Measurements from ENCODE around the gene ABLIM2.

Gene ABLIM2

GRCh38 chr4:8022767-8023695, 135.6 kb downstream of the ABLIM2 start:
- no peak for DNase-seq (ENCODE audit: low spot score)

- DNase-seq (ENCODE audit: low spot score) = no peak
These were observed 136.8 kb downstream of the ABLIM2 start for GRCh38 chr4:8021796-8022195.

GRCh38 chr4:8019396-8020365, 138.9 kb downstream of the ABLIM2 start:
- no peak for DNase-seq (ENCODE audit: low spot score)

GRCh38 chr4:8016527-8016926, 142.1 kb downstream of the ABLIM2 start:
- no peak for DNase-seq (ENCODE audit: low spot score)

DNA sequence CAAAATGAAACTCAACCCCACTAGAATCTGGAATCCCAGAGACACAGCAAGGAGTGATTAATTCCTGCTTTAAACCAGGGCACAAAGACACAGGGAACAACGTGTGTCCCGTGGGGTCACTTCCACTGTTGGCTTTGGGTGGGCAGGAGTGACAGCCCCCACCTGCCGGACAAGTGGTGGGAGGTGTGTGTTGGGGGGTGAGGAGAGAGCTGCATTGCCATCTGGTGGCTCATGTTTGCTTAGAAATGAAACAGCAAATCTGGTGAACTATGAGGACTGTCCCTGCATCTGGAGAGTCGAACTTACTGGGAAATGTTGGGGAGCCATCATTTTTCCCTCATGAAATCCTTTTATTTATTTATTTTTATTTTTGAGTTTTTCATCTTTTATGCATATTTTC, 143.1 kb downstream of the ABLIM2 start:
- DNase-seq (ENCODE audit: low spot score) = no peak

DNA sequence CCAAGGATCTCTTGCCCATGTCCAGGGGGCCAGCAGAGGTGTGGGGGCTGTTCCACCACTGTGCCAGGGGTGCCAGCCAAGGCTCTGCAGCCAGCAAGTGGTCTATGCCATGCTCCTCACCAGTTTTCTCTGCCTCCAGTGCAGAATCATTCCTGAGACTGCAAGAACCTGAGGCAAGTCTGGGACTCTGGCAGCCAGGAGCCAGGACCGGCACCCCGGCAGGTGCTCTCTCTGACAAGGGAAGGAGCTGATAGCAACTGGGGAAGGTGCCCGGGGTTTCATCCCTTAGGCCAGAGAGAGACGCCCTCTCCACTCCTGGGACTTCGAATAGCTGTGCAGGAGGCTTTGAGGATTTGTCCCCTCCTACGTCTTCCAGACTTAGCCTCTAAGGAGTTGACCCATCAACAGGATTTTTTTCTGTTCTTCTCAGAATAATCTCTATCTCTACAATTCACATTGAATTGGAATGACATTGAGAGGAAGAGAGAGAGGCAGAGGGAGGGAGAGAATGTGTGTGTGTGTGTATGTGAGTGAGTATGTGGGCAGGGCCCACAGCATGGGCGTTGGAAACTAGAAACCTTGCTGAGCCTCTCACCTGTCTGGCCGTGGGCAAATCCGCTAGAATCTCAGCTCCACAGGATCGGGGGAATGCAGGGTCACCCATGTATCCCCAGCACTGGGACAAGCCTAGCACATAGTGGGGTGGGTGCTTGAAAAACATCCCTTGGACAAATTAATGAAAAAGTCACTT, 144.5 kb downstream of the ABLIM2 start:
- no peak for DNase-seq (ENCODE audit: low spot score)

DNA sequence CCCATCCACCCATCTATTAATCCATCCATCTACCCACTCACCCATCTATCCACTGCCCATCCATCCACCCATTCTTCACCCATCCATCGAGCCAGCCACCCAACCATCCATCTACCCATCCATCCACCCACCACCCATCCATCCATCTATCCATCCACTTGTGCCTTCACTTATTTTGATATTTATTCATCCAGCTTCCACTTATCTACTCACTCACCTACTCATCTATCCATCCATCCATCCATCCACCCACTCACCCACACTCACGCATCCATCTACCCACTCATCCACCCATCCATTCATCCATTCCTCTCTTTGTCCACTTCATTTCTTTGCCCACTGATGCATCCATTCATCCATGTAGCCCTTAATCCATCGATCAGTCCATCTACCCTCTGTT, 146.1 kb downstream of the ABLIM2 start:
- DNase-seq (ENCODE audit: low spot score) = no peak

- no peak for DNase-seq (ENCODE audit: low spot score)
These were observed 148.0 kb downstream of the ABLIM2 start for GRCh38 chr4:8010618-8011017.

DNA sequence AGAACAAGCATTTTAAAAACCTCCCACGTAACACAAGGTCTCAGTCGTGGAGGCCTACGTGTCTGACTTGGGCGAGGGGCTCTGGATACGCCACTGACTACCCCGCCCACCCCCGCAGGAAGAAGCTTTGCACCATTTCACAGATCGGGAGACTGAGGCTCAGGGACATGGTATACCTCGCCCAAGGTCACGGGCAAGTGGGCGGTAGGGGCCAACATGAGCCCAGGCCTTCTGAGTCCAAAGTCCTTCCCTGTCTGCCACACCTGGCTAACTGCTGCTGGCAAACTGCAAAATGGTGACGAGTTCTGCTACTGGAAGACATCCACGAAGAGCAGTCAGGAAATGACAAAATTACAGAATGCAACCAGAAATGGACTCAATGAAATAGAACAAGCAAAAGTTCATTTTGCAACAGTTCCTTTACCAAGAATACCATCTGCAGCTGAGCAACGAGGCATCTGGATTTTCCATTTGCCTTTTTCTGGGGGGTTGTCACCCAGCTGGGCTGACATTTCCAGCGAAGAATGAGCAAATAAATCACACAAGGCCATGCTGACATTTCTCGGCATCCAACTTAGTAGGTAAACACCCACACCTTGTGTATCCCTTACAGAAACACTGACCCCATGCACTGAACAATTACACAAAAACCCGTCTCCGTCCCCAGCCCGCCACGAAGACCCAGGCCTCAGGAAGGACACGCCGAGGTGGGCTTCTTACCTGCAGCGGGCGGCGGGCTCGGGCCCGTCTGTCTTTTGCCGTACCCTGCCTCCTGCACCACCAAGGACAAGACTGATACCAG, 148.7 kb downstream of the ABLIM2 start:
- no peak for DNase-seq (ENCODE audit: low spot score)

DNA sequence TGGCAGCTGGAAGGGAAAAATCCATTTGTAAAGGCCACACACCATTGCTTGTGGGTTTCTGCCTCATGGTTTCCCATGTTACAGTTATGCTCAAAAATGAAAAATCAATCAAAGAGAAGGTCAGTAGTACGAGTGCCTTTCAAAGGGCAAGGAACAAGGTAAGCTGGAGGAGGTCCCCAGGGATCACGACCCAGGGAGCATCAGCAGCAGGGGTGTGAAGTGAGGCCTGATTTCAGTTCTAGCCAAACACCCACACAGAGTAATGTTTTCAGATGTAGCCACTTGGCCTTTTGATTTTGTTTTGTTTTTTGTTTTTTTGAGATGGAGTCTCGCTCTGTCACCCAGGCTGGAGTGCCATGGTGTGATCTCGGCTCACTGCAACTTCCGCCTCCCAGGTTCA, 149.5 kb downstream of the ABLIM2 start:
- no peak for DNase-seq (ENCODE audit: low spot score)

DNA sequence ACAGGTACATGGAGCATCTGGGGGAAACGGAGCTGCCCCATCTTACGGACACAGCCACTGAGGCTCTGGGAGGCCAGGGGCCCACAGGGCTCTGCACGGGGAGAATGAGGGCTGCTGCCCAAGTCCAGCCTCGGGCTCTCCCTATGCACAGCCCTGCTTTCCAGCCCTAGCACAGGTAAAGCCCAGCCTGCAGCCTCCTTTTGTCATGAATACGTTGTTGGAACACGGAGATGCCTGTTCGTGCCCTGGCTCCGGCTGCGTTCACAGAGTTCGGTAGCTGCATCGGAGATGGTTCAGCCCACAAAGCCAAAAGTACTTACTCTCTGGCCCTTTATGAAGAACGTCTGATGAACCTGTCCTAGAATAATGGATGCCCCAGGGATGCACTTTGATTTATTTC, 150.2 kb downstream of the ABLIM2 start:
- no peak for DNase-seq (ENCODE audit: low spot score)

DNA sequence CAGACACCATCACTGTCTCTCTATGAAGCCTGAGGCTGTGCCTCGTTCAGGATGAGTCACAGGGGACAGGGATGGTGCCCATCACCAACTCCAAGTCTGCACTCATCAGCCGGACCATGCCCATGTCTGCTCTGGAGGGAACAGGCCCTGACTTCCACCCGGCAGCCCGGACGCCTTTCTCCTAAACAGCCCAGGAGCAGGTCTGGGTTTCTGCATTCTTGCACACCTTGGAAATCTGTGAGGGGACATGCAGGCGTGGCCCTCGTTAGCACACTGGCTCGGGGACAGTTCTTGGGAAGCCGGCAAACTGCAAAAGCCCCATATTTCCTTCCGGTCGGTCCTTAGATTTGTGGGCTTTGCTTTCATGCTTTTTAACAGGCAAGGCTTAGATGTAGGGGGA, 151.0 kb downstream of the ABLIM2 start:
- no peak for DNase-seq (ENCODE audit: low spot score)

DNA sequence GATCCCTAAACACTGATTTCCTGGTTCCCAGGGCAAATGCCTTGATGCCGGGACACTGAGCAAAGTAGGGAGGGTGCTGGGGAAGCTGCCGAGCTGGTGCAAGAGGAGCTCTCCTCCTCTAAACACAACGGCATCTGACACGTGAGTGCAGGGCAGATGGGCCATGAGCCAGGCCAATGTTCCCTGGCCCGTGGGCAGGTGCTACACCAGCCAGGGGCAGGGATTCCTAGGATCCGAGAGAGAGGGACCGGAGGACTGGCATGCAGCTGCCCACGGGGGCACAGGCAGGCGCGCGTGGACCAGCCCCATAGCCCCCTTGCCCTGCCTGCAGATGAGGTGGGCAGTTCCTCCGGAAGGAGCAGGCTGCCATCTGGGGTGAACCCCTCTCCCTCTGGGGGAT, 152.1 kb downstream of the ABLIM2 start:
- no peak for DNase-seq (ENCODE audit: low spot score)

GRCh38 chr4:8005814-8006215, 152.8 kb downstream of the ABLIM2 start:
- DNase-seq (ENCODE audit: low spot score) = no peak

DNA sequence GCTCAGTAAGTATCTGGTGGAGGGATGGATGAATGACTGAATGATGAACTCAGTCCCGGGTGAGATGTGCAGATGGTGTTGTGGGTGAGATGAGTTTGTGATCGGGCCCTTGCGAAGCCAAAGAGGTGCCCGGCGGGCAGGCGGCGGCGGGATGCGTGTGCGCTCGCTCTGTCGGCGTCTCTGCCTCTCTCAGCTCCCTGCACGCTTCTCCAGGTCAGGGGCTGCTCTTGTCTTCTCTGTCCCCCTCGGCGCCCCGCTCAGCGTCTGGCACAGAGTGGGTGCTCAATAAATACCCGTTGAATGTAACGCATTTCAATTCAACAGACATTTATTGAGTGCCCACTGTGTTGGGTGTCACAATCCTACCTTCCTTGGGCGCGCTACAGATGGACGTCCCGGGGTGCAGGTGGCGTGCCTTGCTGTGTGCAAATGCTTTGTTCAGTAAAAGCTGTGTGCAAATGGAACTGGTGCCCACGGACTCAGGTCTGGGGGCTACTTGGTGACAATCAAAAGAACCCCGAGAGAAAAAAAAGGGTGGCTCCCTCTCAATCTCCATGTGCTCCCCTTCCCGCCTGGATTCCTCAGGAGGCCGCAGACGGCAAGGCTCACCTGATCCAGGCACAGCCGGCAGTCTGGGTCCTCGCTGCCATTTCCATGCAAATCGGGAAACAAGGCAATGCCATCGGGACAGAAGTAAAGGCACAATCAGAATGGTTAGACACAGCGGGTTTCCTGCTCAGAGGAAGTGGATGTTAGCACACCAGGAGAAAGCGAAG, 153.4 kb downstream of the ABLIM2 start:
- no peak for DNase-seq (ENCODE audit: low spot score)

DNA sequence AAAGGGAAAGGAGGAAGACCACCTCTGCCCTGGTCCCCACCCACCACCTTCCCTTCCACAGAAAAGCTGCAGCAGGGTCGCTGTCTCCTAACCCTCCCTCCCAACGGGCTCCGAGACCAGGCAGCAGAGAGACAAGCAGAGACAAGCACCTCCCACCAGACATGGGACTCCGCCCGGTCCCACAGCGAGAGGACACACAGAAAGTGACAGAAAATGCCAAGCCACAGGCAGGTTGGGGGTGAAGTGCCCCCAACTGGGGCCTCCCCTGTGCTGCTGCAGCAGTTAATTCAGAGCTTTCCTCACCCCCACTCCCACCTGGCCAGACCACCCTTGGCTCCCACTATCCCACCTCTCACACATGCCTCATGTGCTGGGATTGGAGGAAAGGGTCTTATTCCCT, 154.5 kb downstream of the ABLIM2 start:
- no peak for DNase-seq (ENCODE audit: low spot score)

- DNase-seq (ENCODE audit: low spot score) = no peak
These were observed 155.9 kb downstream of the ABLIM2 start for GRCh38 chr4:8002525-8003309.

DNA sequence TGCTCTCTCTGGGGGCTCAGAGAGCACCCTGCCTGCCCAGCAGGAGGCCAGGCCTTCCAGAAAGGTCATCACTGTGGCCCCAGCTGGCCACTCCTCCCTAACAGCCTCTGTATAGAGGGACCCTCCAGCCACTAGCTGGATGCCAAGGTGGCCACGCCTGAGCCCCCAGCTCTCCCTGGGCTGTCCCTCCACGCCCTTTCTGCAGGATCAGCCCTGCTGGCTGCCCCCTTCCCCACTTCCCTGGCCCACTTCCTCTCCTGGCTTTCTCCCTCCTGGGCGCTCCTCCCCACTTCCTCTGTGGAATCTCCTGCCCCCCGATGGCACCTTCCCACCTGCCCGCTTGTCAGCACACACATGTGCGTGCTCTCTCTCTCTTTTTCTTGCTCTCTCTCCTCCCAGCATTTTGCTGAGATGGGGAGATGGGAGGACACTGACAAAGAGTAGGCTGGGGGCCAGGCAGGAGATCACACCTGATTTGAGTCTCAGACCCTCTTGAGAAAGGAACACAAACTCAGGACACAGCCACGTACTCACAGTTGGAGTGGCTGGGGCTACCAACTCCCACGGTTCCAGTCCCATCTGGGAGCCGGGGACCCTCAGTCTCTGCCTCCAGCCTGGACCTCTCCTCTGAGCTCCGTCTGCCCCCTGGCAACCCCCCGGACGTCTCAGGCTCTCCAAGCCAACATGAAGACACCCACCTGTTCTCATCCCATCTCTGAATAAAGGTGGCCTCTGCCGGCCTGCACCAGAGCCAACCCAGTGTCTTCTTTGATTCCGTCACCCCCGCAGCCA, 156.9 kb downstream of the ABLIM2 start:
- DNase-seq (ENCODE audit: low spot score) = no peak
